ENCODE data around the gene SH2D6. TPM values are rescaled to one million over a fixed set of nuclear protein-coding genes. Genes with fewer than 3 reads are reported as not detected.

SH2D6 gene
- total and polyA plus RNA-seq, 9 of the 15 experiments (the other 6 are each of a cell fraction or from before 2014, with no cell fraction given), result 0.07 to 0.76 (median 0.33) TPM; not detected in 2

- TF ChIP-seq ZNF707 (CRISPR knock-in tag; conservative IDR thresholded peaks at IDR 0.05), result no peak
- TF ChIP-seq TCF3 (CRISPR knock-in tag; IDR thresholded peaks at IDR 0.05), result no peak
- no peak for TF ChIP-seq BRD4 (IDR thresholded peaks at IDR 0.05)
- 0 out of 2 replicates have a peak, but pooled peaks have one; percentile 72 for TF ChIP-seq ZNF395 (CRISPR knock-in tag; IDR thresholded peaks at IDR 0.05)
- TF ChIP-seq ARID2 (IDR thresholded peaks at IDR 0.05), result no peak
- 0 out of 2 replicates have a peak, but pooled peaks have one; percentile 3 for TF ChIP-seq MYC (IDR thresholded peaks at IDR 0.05; ENCODE audit: low read depth, low read length)
- no peak for TF ChIP-seq MYC (CRISPR knock-in tag; IDR thresholded peaks at IDR 0.05; ENCODE audit: borderline replicate concordance, low read depth)
- TF ChIP-seq TAF1 (IDR thresholded peaks at IDR 0.05; ENCODE audit: control insufficient read depth, extremely low read depth, insufficient read depth, low read length, severe bottlenecking), result no peak
- no peak for TF ChIP-seq ZNF124 (CRISPR knock-in tag; IDR thresholded peaks at IDR 0.05)
- TF ChIP-seq ZNF518B (CRISPR knock-in tag; IDR thresholded peaks at IDR 0.05), result no peak
- no peak for TF ChIP-seq NR1H2 (CRISPR knock-in tag; IDR thresholded peaks at IDR 0.05)
- no peak for TF ChIP-seq MXI1 (IDR thresholded peaks at IDR 0.05; ENCODE audit: low read depth, low read length)
- TF ChIP-seq NR2C2 (CRISPR knock-in tag; IDR thresholded peaks at IDR 0.05), result no peak
- TF ChIP-seq NR2C2 (tag; IDR thresholded peaks at IDR 0.05), result peak; percentile 77
- 0 out of 2 replicates have a peak, but pooled peaks have one; percentile 9 for TF ChIP-seq ATF6 (CRISPR knock-in tag; IDR thresholded peaks at IDR 0.05)
- TF ChIP-seq CBFB (CRISPR knock-in tag; IDR thresholded peaks at IDR 0.05), result no peak
- no peak for TF ChIP-seq CBX2 (IDR thresholded peaks at IDR 0.05; ENCODE audit: insufficient read depth, low read length, poor library complexity, severe bottlenecking)
- no peak for TF ChIP-seq TFE3 (CRISPR knock-in tag; IDR thresholded peaks at IDR 0.05)
Observed at GRCh38 chr2:85414761-85415553, 3.6 kb upstream of the SH2D6 start (continued).

Measured in K562 (cell line).